Measurements from ENCODE around the gene LUC7L. TPM values are rescaled to one million over a fixed set of nuclear protein-coding genes. Genes with fewer than 3 reads are reported as not detected.

The LUC7L gene
- total RNA-seq, 4 donors from 2014 or later = 85.1 to 316 (median 153) TPM

DNA sequence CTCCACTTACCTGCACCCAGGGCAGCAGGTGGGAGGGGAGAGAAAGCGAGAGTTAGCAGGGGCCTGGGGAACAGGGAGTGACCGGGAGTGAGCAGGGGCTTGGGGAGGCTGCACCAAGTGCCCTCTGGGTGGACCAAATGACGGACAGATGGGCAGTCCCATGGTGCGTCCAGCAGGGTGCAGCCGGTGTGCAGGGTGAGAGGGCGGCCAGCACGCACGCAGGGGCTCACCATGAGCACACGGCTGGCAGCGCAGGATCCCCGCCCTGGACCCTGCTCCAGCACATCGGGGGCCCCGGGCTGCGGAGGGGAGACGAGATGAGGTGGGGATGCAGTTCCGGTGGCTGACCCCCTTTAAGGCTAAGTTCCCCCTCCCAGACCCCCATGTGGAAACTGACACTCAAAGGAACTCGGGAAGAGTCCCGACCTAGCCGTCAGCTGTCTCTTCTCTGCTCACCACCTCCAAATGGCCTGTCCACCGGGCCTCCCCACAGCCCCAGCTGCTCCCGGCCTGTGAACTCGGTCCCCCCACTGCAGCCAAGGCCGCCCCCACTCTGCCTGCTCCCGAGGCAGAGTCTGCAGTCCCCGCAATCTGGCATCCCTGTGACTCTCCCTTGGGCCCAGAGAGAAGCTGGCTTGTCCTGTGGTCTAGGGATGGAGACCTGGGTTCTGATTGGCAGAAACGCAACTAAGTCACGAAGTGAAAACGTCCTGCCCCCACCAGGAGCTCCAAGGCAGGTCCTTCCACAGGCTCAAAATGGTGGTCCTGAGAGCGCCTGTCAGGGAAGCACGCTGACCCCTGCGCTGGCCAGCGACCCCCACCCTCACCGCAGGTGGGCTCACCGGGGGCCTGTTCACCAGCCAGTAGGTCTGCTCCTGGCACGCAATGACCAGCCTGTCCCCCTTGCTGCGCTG lies 43.6 kb upstream of the LUC7L start:
- intact Hi-C loops (cut with DNase I; ENCODE audit: low total_unique reads) = no loop called here
- in situ Hi-C loops (cut with MboI; ENCODE audit: low pct_ligation_motif_present in 1 of 4, low pct_unique_long_range_greater_than_20kb in 1 of 4, low sequenced_read_pairs in 3 of 4) = no loop called here
- H3K36me3 ChIP-seq = no peaks in the 10 kb centered on the region
- TF ChIP-seq CTCF (IDR thresholded peaks at IDR 0.05) = no peak
- no peak for TF ChIP-seq POLR2AphosphoS5 (IDR thresholded peaks at IDR 0.05)
- TF ChIP-seq EP300 (IDR thresholded peaks at IDR 0.05; ENCODE audit: low read depth) = no peak
- no peaks in the 10 kb centered on the region for H3K9me3 ChIP-seq
- no peak overlapping the region for H3K4me3 ChIP-seq
- peaks cover 5 to 24% (median 20%) of the 10 kb centered on the region in 4 donors for H3K4me1 ChIP-seq
- DNase-seq = no peak
- peaks cover 15% of the 10 kb centered on the region for H3K27me3 ChIP-seq
- 69% methylated on average over 35 of the region's 36 CpGs; no CpG with 5 or more reads in 1 of the 2 donors for WGBS, 2 donors (ENCODE audit: low coverage in 1 of 2)
- no peak overlapping the region for H3K27ac ChIP-seq

DNA sequence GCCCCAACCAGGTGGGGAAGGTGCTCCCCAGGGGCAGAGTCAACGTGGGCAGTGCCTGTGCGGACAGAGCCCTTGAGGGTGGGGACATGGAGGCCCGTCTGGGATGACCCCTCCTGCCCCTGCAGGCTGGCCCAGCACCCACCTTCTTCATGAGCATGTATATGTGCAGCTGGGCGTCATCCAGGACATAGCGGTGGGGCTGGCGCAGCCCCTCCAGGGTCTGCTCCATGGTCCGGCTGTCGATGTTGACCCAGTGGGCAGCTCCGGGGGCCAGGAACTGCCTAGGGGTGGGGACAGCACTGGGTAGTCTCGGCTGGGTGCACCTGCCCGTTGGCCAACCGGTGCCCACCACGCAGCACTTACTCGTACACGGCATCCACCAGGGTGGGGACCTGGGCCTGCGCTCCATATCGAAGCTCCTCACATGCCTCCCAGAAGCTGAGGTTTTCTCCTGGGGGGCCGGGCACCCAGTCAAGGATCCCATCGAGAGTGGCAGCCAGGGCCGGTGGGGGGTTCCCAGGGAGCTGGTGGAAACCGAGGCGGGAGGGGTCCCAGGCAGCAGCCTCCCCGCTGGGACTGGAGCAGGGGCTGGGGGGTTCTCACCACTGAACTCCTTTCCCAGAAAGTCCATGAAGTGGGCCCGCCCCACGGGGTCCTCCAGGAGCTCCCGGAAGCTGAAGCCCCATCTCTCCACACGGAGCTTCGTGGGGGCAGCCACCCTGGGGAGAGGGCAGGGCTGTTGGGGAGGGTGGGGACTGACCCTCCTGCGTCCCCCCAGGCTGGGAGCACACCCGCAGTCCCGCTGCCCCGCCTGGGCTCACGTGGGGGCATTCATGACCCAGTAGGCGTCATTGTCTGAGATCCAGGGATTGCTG lies 41.4 kb upstream of the LUC7L start:
- no peaks in the 10 kb centered on the region for H3K36me3 ChIP-seq
- in situ Hi-C loops (cut with MboI; ENCODE audit: low pct_ligation_motif_present in 1 of 4, low pct_unique_long_range_greater_than_20kb in 1 of 4, low sequenced_read_pairs in 3 of 4) = no loop called here
- H3K27me3 ChIP-seq = peaks cover 15% of the 10 kb centered on the region
- no peak overlapping the region for H3K27ac ChIP-seq
- H3K4me3 ChIP-seq = no peak overlapping the region
- WGBS, 2 donors (ENCODE audit: low coverage in 1 of 2) = 85% methylated on average over 21 of the region's 34 CpGs; no CpG with 5 or more reads in 1 of the 2 donors
- intact Hi-C loops (cut with DNase I; ENCODE audit: low total_unique reads) = no loop called here
- peaks cover 5 to 28% (median 20%) of the 10 kb centered on the region in 4 donors for H3K4me1 ChIP-seq
- no peak for TF ChIP-seq EP300 (IDR thresholded peaks at IDR 0.05; ENCODE audit: low read depth)
- no peak for TF ChIP-seq POLR2A (IDR thresholded peaks at IDR 0.05)
- no peak for TF ChIP-seq CTCF (IDR thresholded peaks at IDR 0.05)
- TF ChIP-seq POLR2AphosphoS5 (IDR thresholded peaks at IDR 0.05) = no peak
- no peaks in the 10 kb centered on the region for H3K9me3 ChIP-seq
- DNase-seq = no peak

DNA sequence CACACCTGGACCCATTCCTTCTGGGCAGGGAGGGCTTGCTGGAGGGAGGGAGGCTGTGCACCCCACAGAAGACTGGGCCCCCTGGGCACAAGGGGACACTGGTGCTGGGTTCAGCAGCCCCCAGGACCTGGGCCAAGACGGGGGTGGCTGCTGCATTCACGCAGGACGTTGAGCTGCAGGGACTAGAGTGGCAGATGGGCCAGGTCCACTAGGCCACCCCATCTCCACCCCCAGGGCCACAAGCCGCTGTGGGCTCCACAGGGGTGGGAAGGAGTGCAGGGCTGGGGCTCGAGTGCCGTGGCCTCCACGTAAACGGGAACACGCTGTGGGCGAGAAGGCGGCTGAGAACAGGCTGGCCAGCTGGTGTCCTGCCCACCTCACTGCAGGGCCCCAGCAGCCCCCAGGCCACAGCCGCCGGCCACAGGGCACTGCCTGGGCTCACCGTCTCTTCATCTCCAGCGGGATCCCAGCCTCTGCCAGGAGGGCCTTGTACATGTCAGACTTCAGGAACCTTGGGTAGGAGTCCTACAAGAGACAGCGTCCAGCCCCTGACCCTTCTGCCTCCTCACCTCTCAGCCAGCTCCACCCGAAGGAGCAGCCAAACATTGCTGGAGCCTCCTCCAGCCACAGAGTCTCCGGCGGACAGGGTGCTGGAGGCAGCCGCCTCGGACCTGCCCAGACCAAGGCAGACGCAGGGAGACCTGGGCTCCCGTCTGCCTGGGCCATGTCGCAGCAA lies 40.0 kb upstream of the LUC7L start:
- in situ Hi-C loops (cut with MboI; ENCODE audit: low pct_ligation_motif_present in 1 of 4, low pct_unique_long_range_greater_than_20kb in 1 of 4, low sequenced_read_pairs in 3 of 4) (no loop called here), intact Hi-C loops (cut with DNase I; ENCODE audit: low total_unique reads) (no loop called here)
- H3K4me3 ChIP-seq = no peak overlapping the region
- no peak for DNase-seq
- H3K27me3 ChIP-seq = peaks cover 2% of the 10 kb centered on the region
- H3K36me3 ChIP-seq = no peaks in the 10 kb centered on the region
- TF ChIP-seq POLR2AphosphoS5 (IDR thresholded peaks at IDR 0.05) = no peak
- TF ChIP-seq EP300 (IDR thresholded peaks at IDR 0.05; ENCODE audit: low read depth) = no peak
- TF ChIP-seq CTCF (IDR thresholded peaks at IDR 0.05) = no peak
- no peak for TF ChIP-seq POLR2A (IDR thresholded peaks at IDR 0.05)
- 83% methylated on average over 19 of the region's 24 CpGs; no CpG with 5 or more reads in 1 of the 2 donors for WGBS, 2 donors (ENCODE audit: low coverage in 1 of 2)
- H3K27ac ChIP-seq = no peak overlapping the region
- no peaks in the 10 kb centered on the region for H3K9me3 ChIP-seq
- peaks cover 0 to 19% (median 11%) of the 10 kb centered on the region in 4 donors for H3K4me1 ChIP-seq
